Measurements from ENCODE around the gene RELN.

- TF ChIP-seq POLR2AphosphoS5 (IDR thresholded peaks at IDR 0.05; ENCODE audit: low read depth, low read length) (no peak), CTCF (IDR thresholded peaks at IDR 0.05) (no peak), REST (IDR thresholded peaks at IDR 0.05; ENCODE audit: insufficient read depth in 1 of 2, low read depth in 2 of 2, low read length in 1 of 2) (no peak), SIN3A (IDR thresholded peaks at IDR 0.05; ENCODE audit: borderline replicate concordance, insufficient read depth, low read depth, low read length) (no peak)
These were observed 309.0 kb downstream of the RELN start for GRCh38 chr7:103680161-103681144.

All from Panc1 (cell line).